ENCODE measurements around the gene SIRT7.

Gene SIRT7

DNA sequence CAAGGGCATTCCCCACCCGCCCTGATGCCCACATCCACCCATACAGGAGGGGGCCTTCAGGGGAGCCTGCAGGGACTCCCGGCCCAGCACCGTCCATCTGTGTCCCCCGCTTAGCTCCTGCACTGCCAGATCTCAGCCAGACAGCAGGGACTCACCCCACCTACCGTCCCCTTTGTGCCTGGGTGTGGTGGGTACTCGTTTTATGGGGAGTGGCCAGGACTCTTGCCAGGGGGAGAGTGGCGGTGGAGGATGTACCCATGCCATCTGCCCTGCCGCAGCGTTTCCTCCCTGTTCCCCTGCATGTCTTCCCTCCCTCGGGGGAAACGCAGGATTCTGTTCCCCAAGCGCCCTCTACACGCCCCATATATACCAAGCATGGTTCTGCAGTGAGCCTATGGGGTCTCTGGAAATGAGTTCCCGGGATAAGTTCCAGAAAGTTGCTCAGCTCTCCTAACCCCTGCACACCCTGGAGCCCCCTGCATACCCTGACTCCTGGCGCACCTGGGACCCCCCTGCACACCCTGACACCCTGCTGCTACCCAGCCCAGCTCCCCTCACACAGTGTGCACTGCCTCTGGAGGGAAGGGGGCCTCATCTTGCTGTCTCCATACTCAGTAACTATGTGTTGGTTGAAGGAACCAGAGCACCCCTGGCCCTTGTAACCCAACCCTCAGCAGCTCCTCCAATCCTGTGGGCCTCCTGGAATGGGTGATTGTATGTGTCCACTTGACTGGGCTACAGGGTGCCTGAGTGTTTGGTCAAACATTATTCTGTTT lies 13.8 kb upstream of the SIRT7 start:
- no peak for DNase-seq (ENCODE audit: low spot score)

DNA sequence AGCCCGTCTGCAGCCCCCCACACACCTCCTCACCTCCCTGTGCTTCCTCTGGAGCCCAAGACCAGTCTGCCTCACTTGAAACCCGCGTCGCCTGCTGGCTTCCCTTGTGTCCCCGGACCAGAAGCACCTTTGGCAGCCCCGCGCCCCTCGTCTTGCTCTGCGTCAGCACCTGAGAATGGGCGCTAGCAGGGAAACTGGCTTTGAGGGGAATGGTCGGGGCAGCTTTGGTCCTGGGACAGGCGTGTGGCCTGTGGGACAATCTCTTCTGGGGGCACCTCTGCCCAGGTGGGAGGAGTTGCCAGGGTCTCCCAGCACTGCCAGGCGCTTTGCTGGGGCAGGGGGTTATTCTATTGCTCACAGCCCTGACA lies 13.2 kb upstream of the SIRT7 start:
- no peak for DNase-seq (ENCODE audit: low spot score)

DNA sequence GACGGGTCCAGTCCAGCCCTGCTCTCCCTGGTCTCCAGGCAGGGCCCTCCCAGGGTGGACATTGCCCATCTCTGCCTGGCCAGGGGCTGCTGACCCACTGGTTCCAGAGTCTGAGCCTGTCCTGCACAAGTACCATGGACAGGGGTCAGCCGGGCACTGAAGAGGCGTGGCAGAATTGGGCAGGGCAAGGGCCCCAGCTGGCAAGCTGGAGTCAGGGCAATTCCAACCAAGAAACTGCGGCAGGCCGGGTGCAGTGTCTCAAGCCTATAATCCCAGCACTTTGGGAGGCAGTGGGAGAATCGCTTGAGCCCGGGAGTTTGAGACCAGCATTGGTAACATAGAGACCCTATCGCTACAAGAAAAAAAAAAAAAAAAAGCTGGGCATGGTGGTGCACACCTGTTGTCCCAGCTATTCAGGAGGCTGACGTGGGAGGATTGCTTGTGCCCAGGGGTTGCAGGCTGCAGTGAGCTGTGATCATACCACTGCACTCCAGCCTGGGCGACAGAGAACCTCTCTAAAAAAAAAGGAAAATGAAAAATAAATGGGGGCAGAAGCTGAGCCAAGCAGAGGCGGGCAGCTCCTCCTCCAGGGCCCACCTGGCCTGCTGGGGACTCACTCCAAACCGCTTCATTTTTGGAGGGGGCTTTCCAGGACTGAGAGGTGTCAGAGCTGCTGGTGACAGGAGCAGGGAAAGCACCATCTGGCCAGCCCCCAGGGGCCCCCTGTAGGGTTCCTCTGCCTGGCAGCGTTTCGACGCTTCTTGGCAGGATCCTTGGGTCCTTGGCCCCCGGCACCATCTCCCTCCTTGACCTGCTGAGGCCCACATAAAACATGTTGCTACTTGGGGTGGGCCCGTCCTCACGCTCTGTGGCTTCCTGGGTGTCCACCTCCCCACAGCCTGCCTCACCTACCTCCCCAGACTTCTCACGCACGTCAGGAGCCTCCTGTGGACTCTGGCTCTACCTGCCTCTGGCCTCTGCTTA lies 12.5 kb upstream of the SIRT7 start:
- no peak for DNase-seq (ENCODE audit: low spot score)

GRCh38 chr17:81929253-81930141 lies 11.5 kb upstream of the SIRT7 start:
- no peak for DNase-seq (ENCODE audit: low spot score)

- no peak for DNase-seq (ENCODE audit: low spot score)
Observed at GRCh38 chr17:81928544-81929252, 10.7 kb upstream of the SIRT7 start.

DNA sequence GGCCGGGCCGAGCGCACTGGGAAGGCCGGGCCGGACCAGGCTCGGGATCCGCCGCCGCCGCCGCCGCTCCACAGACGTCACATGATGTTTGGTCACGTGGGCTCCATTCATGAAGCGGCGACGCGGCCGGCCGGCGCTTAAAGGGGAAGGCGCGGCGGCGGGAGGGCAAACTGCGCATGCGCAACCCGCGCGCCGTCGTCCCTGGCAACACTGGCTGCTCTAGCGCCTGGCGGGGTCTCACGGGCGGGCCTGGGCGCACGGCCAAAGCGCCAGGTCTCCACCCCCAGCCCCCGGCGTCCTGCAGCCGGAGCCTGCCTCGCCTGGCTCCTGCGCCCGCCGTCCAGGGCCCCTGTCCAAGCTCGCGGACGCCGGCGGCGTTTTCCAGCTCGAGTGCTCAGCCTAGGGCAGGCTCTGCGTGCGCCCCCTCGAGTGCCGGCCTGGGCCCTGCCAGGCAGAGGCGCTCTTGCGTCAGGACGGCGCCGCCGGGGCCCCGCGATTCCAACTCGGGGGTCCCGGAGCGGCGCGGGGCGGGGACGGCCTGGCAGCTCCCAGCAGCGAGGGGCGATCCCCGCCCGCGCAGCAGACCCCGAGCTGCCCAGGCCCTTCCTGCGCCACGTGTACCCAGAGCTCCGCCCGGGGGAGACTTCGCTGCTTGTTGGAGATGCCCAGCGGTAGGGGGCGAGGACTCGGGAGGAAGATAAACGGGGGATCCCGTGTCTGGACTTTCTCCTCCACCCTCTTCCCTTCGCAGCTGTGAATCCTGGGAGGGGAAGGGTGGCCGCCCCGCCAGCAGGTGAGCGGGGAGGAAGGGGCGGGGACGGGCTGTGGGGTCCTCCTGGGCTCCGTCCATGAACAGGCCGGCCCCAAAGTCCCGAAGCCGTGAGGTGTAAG lies 9.9 kb upstream of the SIRT7 start, which contains the start of gene MAFG:
Gene MAFG, minus strand, starts transcription at position 83 of the 891 bp plus-strand sequence. CDS start 4,550 bp downstream, outside the sequence.
- peak; percentile 99 for DNase-seq (ENCODE audit: low spot score)

- no peak for DNase-seq (ENCODE audit: low spot score)
Observed at GRCh38 chr17:81927152-81927652, 9.2 kb upstream of the SIRT7 start.

- DNase-seq (ENCODE audit: low spot score) = peak; percentile 87
Observed at GRCh38 chr17:81926451-81927151, 8.6 kb upstream of the SIRT7 start.

DNA sequence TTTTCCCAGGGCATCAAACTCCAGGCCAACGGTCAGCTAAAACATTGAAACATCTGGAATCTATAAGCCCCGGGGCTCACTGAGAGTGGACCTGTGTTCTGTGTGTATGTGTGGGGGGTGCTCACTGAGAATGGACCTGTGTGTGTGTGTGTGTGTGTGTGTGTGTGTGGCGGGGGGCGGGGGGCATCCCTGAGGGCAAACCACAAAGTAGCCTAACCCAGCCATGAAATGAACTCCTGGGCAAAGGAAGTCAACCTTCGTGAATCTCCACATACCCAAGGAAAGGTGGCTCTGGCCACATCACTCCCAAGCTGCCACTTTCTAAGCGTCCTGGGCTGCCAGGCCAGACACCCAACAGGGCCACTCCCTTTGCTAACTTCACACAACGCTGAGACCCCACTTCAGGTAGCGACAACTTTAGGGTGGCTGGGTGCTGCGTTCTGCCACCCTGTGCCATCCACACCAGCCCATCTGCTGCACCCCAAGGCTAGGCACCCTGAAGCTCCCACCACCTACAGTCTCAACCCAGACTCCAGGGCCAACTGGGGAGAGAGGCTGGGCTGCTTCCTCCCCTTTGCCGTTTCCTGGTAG lies 8.0 kb upstream of the SIRT7 start:
- DNase-seq (ENCODE audit: low spot score) = no peak

- DNase-seq (ENCODE audit: low spot score) = no peak
Observed at GRCh38 chr17:81924557-81925532, 6.9 kb upstream of the SIRT7 start.

DNA sequence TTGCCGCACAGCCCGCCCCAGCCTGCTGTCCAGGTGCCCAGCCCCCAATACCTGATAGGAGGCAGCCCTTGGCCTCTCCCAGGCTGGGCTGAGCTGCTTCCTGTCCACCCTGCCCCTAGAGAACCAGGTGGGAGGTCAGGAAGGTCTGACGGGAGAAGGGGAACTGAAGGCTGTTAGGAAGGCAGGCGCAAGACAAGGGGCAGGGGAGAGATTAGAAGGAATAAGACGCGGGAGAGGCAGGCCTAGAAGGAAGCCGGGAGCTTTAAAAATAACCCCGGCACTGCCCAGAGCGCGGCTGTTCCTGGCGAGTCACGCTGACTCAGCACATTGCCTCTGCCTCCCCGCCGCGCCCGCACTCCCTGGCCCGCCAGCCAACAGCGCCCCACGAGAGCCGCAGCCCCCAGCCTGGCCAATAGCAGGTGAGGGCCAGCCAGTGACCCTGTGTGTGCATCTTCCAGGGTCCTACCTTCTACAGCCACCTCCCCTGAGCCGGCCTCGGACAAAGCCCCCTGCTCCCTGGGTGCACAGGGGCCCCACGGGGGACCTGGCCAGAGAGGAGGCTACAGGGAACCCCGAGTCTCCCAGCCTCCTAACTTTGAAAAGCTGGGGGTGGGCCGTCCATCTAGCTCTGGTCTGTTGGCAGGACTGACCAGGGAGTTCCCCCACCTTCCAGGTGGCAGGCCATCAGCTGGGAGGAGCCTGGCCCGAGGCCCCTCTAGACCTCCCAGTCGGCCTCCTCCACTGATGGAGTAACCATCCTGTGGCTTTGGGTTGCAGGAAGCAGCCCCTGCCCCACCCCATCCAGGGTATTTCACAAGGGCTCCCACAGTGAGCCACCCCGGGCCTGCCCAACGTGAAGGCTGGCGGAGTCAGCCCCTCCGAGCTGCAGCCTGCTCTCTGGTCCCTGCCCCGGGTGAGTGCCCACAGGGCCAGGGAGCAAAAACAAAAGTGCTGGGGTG lies 5.6 kb upstream of the SIRT7 start:
- peak; percentile 86 for DNase-seq (ENCODE audit: low spot score)

DNA sequence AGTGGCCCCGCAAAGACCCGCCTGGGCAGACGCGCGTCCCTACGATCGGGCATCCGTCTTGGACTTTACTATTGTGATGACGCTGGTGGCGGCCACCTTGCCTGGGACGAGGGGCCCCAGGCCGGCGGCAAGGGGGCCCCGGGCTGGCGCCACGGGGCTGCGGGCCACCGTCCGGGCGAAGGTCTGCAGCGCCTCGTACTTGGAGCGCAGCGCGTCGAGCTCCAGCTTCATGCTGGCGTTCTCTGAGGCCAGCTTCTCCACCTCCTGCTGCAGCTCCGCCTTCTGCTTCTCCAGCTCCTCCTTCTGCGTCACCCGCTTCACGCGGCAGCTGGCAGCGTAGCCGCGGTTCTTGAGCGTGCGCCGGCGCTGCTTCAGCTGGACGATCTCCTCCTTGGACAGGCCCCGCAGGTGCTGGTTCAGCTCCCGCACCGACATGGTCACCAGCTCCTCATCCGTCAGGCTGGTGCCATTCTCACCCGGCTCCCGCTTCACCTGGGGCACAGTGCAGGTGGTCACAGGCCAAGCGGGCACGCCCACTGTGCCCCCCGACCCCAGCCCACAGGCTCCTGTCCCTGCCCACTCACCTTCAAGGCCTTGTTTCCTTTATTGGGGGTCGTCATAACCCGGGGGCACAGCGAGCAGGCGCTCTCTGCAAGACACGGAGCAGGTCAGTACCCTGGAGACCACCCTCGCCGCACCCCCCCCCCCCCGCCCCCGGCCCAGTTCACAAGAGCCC lies 4.8 kb upstream of the SIRT7 start:
- no peak for DNase-seq (ENCODE audit: low spot score)

DNA sequence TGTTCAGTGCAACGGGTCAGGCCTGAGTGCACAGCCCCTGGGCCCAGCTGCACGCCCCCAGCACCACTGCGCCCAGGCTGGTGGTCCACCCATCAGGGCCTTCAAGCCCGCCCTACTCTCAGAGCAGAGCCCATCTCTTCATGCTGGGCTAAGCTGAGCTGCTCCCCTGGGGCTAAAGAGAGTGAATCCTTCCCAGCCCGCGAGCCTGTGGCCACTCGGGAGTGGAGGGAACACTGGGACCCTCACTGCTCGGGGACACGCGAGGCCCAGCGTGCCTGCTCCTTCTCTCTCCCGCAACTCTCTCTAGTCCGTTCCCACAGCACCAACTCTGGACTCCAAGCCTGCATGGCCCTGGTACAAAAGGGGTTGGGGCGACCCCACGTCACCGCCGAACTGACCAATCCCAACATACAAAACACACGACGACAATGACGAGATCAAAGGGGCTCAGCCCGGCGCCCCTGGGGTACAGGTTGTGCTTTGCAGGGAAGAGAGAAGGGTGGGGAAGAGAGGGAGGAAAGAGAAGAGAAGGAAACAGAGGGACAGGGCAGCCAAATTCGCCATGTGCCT lies 4.1 kb upstream of the SIRT7 start:
- no peak for DNase-seq (ENCODE audit: low spot score)

DNA sequence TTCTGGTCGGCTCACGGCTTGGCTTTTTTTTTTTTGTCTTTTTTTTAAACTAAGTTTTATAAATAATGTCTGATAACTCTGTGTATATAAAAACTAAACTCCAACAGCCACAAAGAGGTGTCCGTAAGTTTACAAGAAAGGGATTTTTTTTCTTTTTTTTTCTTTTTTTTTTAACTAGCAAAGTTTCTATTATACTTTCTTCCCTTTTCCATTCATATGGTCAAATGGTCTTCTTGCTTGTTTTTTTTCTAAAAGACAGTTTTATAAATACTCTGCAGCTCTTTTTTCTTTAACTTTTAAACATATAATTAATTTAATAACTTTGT lies 3.5 kb upstream of the SIRT7 start:
- no peak for DNase-seq (ENCODE audit: low spot score)

- DNase-seq (ENCODE audit: low spot score) = no peak
Observed at GRCh38 chr17:81920612-81921536, 2.9 kb upstream of the SIRT7 start.
